Endothelial cell of umbilical vein (primary cell): ENCODE results near the gene LHCGR. TPM values are rescaled to one million over a fixed set of nuclear protein-coding genes. Genes with fewer than 3 reads are reported as not detected.

Source experiments
- BruUV-seq: library from RNA; stranded (reverse); fragments of 400-500 nt; replicated peaks from 2 replicates; lab custom pipeline; 2021; lab: Mats Ljungman, UMichigan
- CTCF ChIA-PET: fragments of 300-600, 350-600 bp; sonication (Branson Sonifier 250); formaldehyde crosslinking; loops from one replicate; lab custom pipeline; 2021; ENCODE audit warnings: antibody characterized with exemption, inconsistent platforms; lab: Charles Lee
- POLR2A ChIA-PET: fragments of 300-600, 350-600 bp; sonication (Branson Sonifier 250); formaldehyde crosslinking; loops from one replicate; lab custom pipeline; 2021; ENCODE audit warnings: antibody characterized with exemption, inconsistent platforms; lab: Charles Lee
- DNase-seq: peaks from one replicate; pipeline ENCODE4 v3.0.0-alpha.2; 2011; ENCODE audit warnings: low read depth, low spot score
- FAIRE-seq: peaks from 2 replicates; lab custom pipeline; 2011; peaks lifted over from hg19 to GRCh38; lab: Jason Lieb, UNC
- H2AFZ ChIP-seq: 2 replicates; pipeline ENCODE4 v1.6.0; 2012; ENCODE audit warnings: low read depth, low read length, control low read depth, inconsistent platforms
- H3K27ac ChIP-seq: 2 replicates; pipeline ENCODE4 v1.5.1; 2011; ENCODE audit warnings: low read depth, mild to moderate bottlenecking, control low read depth, low read length, moderate library complexity; ENCODE audit not compliant: insufficient read depth
- H3K27me3 ChIP-seq, 2 experiments: 2 replicates each; pipeline versions ENCODE4 v1.6.0 to v1.6.1; 2011; ENCODE audit warnings: low read length in 2 of 2, mixed read lengths in 1 of 2; ENCODE audit not compliant: control insufficient read depth in 2 of 2, insufficient read depth in 2 of 2
- H3K36me3 ChIP-seq, 2 experiments: 2 replicates in 1 of 2; 3 replicates in 1 of 2; pipeline ENCODE4 v1.5.1; 2011; ENCODE audit warnings: low read length in 2 of 2, mild to moderate bottlenecking in 1 of 2, moderate library complexity in 1 of 2; ENCODE audit not compliant: control insufficient read depth in 2 of 2, insufficient read depth in 2 of 2; ENCODE audit errors: extremely low read depth in 1 of 2
- H3K4me1 ChIP-seq: 3 replicates; pipeline ENCODE4 v1.5.1; 2011; ENCODE audit warnings: mild to moderate bottlenecking, low read length; ENCODE audit not compliant: control insufficient read depth, insufficient read depth; ENCODE audit errors: extremely low read depth
- H3K4me2 ChIP-seq: 2 replicates; pipeline ENCODE4 v1.6.1; 2011; ENCODE audit warnings: low read length, control low read depth, mixed read lengths; ENCODE audit not compliant: insufficient read depth
- H3K4me3 ChIP-seq, 3 experiments: fragments of 200-600 bp in 1 of 3; sonication (generic), shearing (Covaris generic) in 1 of 3; replicated peaks in 1 of 3; 2 replicates each; pipeline ENCODE4 v1.5.1; 2011 to 2016; ENCODE audit warnings: control low read depth in 3 of 3, low read length in 3 of 3, mild to moderate bottlenecking in 2 of 3, inconsistent platforms in 1 of 3, low read depth in 1 of 3, moderate library complexity in 1 of 3; ENCODE audit not compliant: insufficient read depth in 1 of 3
- H3K79me2 ChIP-seq: 2 replicates; pipeline ENCODE4 v1.6.0; 2012; ENCODE audit warnings: low read length, inconsistent platforms; ENCODE audit not compliant: control insufficient read depth, insufficient read depth
- H3K9ac ChIP-seq: replicated peaks from 2 replicates; pipeline ENCODE3; 2011; ENCODE audit warnings: low read length, control low read depth; ENCODE audit not compliant: insufficient read depth; ENCODE audit errors: extremely low read depth
- H3K9me1 ChIP-seq: replicated peaks from 3 replicates; pipeline ENCODE4 v1.6.0; 2011; ENCODE audit warnings: mild to moderate bottlenecking, low read length; ENCODE audit not compliant: control insufficient read depth, insufficient read depth; ENCODE audit errors: extremely low read depth
- H3K9me3 ChIP-seq: replicated peaks from 2 replicates; pipeline ENCODE4 v1.5.1; 2012; ENCODE audit warnings: low read length, inconsistent platforms; ENCODE audit not compliant: control insufficient read depth, insufficient read depth
- H4K20me1 ChIP-seq: replicated peaks from 2 replicates; pipeline ENCODE3; 2011; ENCODE audit warnings: mild to moderate bottlenecking, low read length; ENCODE audit not compliant: control insufficient read depth, insufficient read depth; ENCODE audit errors: extremely low read depth
- GATA2 ChIP-seq: IDR thresholded peaks from 2 replicates; pipeline ENCODE4 v1.7.0; 2011; ENCODE audit warnings: low read depth, mild to moderate bottlenecking, moderate library complexity, mixed read lengths, low read length; ENCODE audit not compliant: insufficient read length, insufficient read depth
- MYC ChIP-seq: IDR thresholded peaks from one replicate; pipeline ENCODE4 v1.6.1; 2011; ENCODE audit warnings: mild to moderate bottlenecking, low read depth, low read length
- POLR2A ChIP-seq: IDR thresholded peaks from 2 replicates; pipeline ENCODE4 v1.6.1; 2012; ENCODE audit warnings: low read depth, mild to moderate bottlenecking, control low read depth, low read length
- dilution Hi-C: fragments of 300-500 bp; cut with MboI; formaldehyde crosslinking; loops from one replicate; pipeline ENCODE4 v1.15.0; 2019; ENCODE audit warnings: low sequenced_read_pairs; ENCODE audit not compliant: extremely low pct_ligation_motif_present
- intact Hi-C: fragments of 100-400 bp; cut with micrococcal nuclease; formaldehyde crosslinking; loops from one replicate; pipeline ENCODE4 v1.10.0; 2022
- polyA plus RNA-seq, 4 experiments: library from polyadenylated mRNA; depleted of rRNA in 3 of 4; stranded (reverse) in 3 of 4; unstranded in 1 of 4; fragments of >200 nt; gene quantifications; 2 replicates each; pipeline versions ENCODE4 v1.2.1 to v1.2.3, GENCODE V29; 2011 to 2012; ENCODE audit warnings: missing spikeins in 1 of 4
- total RNA-seq: library from RNA; stranded (reverse); gene quantifications from 2 replicates; pipeline ENCODE4 v1.2.3, GENCODE V29; 2021
- TF ChIP-seq, protein P1 (sequence below): IDR thresholded peaks from 2 replicates; pipeline ENCODE4 v1.6.1; 2011; ENCODE audit not compliant: insufficient read depth, insufficient read length

Gene LHCGR
- total and polyA plus RNA-seq, 2 donors (not counting 3 experiments of a cell fraction or from before 2014, with no cell fraction given) = not detected

- CTCF ChIA-PET = no interaction called here
- POLR2A ChIA-PET = no interaction called here
- dilution Hi-C loops = no loop called here
- FAIRE-seq (no peak), DNase-seq (no peak)
- TF ChIP-seq GATA2 = no peak
- TF ChIP-seq, protein P1, sequence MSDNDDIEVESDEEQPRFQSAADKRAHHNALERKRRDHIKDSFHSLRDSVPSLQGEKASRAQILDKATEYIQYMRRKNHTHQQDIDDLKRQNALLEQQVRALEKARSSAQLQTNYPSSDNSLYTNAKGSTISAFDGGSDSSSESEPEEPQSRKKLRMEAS = no peak
- TF ChIP-seq MYC = no peak
- Histone ChIP-seq H3K27ac (no peak overlapping the region), H3K9me1 (no peaks in the 10 kb centered on the region), H3K4me3 (no peak overlapping the region), H2AFZ (no peak overlapping the region), H3K9me3 (no peaks in the 10 kb centered on the region), H3K36me3 (no peaks in the 10 kb centered on the region), H3K27me3 (peaks cover 10 to 11% of the 10 kb centered on the region in 2 experiments), H3K4me2 (no peak overlapping the region), H4K20me1 (no peaks in the 10 kb centered on the region), H3K79me2 (no peaks in the 10 kb centered on the region), H3K4me1 (no peaks in the 10 kb centered on the region), H3K9ac (no peak overlapping the region)
- no TSS peak for BruUV-seq
- intact Hi-C loops = no loop called here
Measured at GRCh38 chr2:48756289-48756688, 765 bp upstream of the LHCGR start.

DNA sequence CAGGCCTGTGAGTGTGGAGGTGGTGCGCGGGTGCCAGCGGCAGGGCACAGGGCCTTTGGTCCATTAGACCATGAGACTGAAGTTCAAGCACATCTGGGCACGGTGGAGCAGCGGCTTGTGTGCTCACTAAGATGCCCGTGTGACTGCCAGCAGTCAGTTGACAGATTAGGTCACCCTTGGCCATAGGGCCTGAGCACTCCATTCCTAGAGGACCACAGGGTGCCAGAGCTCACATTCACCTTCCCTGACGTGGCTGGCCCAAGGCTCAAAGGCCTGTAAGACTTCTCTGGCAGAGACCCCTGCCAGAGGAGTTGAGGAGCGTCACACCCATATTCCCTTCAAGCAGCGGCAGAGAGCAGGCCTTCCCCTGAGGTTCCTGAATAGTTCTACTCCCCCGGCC lies 650 bp downstream of the LHCGR start:
- CTCF ChIA-PET = no interaction called here
- BruUV-seq = no TSS peak

More for the DNA sequence above, 650 bp downstream of the LHCGR start:
- Histone ChIP-seq H3K4me3 (no peak overlapping the region), H3K27ac (no peak overlapping the region), H3K27me3 (peaks cover 10 to 11% of the 10 kb centered on the region in 2 experiments), H3K79me2 (no peaks in the 10 kb centered on the region), H3K4me1 (no peaks in the 10 kb centered on the region), H3K36me3 (no peaks in the 10 kb centered on the region), H3K9ac (no peak overlapping the region), H4K20me1 (no peaks in the 10 kb centered on the region), H3K4me2 (no peak overlapping the region), H3K9me3 (no peaks in the 10 kb centered on the region), H2AFZ (no peak overlapping the region), H3K9me1 (no peaks in the 10 kb centered on the region)
- intact Hi-C loops (no loop called here), dilution Hi-C loops (no loop called here)
- DNase-seq = no peak
- no peak for TF ChIP-seq POLR2A
- POLR2A ChIA-PET = no interaction called here
- no peak for FAIRE-seq
